K562 (cell line): Measurements from ENCODE around the gene ROR2. TPM values are rescaled to one million over a fixed set of nuclear protein-coding genes. Genes with fewer than 3 reads are reported as not detected.

Experiments used
- ATAC-seq: fragments of 200-7000 bp; cut with Tn5 transposase; 3 replicates; pipeline ENCODE4 v1.9.1; 2020; ENCODE audit warnings: moderate library complexity
- BruUV-seq: library from RNA; stranded (reverse); fragments of 400-500 nt; replicated peaks from 2 replicates; lab custom pipeline; 2021; lab: Mats Ljungman, UMichigan
- CTCF ChIA-PET: fragments of 300-600 bp; formaldehyde crosslinking; extraction: SDS; loops from one replicate; lab custom pipeline; 2021; ENCODE audit warnings: low intra/inter-chr PET ratio; lab: Yijun Ruan, JAX
- POLR2A ChIA-PET: fragments of 300-600, 350-650 bp; sonication (Branson Sonifier 250); formaldehyde crosslinking; extraction: SDS; loops from one replicate; lab custom pipeline; 2021; ENCODE audit warnings: antibody characterized with exemption, inconsistent platforms; lab: Yijun Ruan, JAX
- DNase-seq, 4 experiments: peaks; one replicate each; pipeline versions ENCODE4 v3.0.0 to v3.0.0-alpha.2; 2011 to 2018; ENCODE audit warnings: low spot score in 3 of 4, mixed read lengths in 3 of 4; ENCODE audit errors: extremely low read depth in 1 of 4
- FAIRE-seq: peaks from 2 replicates; lab custom pipeline; 2011; peaks lifted over from hg19 to GRCh38; lab: Jason Lieb, UNC
- H2AFZ ChIP-seq: 2 replicates; pipeline ENCODE4 v1.6.0; 2011; ENCODE audit warnings: low read depth, low read length, control low read depth, inconsistent platforms
- H3K27ac ChIP-seq: fragments of 200-600 bp; 3 replicates; pipeline ENCODE4 v1.8.0; 2011; ENCODE audit warnings: low read depth, mild to moderate bottlenecking, control low read depth, inconsistent platforms, low read length, moderate library complexity, mixed read lengths; ENCODE audit errors: extremely low read depth
- H3K27me3 ChIP-seq, 2 experiments: fragments of 300-600 bp in 1 of 2; 2 replicates in 1 of 2; 3 replicates in 1 of 2; pipeline versions ENCODE4 v1.6.0 to v1.8.0; 2011; ENCODE audit warnings: inconsistent platforms in 2 of 2, low read length in 2 of 2, mild to moderate bottlenecking in 1 of 2, mixed read lengths in 1 of 2, moderate library complexity in 1 of 2; ENCODE audit not compliant: control insufficient read depth in 2 of 2, insufficient read depth in 2 of 2
- H3K36me3 ChIP-seq: fragments of 300-600 bp; 3 replicates; pipeline ENCODE4 v1.8.0; 2011; ENCODE audit warnings: mild to moderate bottlenecking, low read length, inconsistent platforms; ENCODE audit not compliant: control insufficient read depth, insufficient read depth
- H3K4me1 ChIP-seq, 2 experiments: fragments of 200-600 bp in 1 of 2; replicated peaks in 1 of 2; 2 replicates in 1 of 2; 3 replicates in 1 of 2; pipeline versions ENCODE4 v1.5.1 to v1.8.0; 2011; ENCODE audit warnings: inconsistent platforms in 2 of 2, low read length in 2 of 2, mild to moderate bottlenecking in 1 of 2, mixed read lengths in 1 of 2, moderate library complexity in 1 of 2; ENCODE audit not compliant: control insufficient read depth in 2 of 2, insufficient read depth in 2 of 2
- H3K4me2 ChIP-seq: 2 replicates; pipeline ENCODE4 v1.6.1; 2011; ENCODE audit warnings: low read length, control low read depth, inconsistent platforms, mixed read lengths; ENCODE audit not compliant: insufficient read depth
- H3K4me3 ChIP-seq: fragments of 200-600 bp; sonication (generic), shearing (Covaris generic); 2 replicates; pipeline ENCODE4 v1.5.1; 2016; ENCODE audit warnings: control low read depth, inconsistent platforms
- H3K79me2 ChIP-seq: fragments of 200-600 bp; 3 replicates; pipeline ENCODE4 v1.8.0; 2011; ENCODE audit warnings: low read length, inconsistent platforms; ENCODE audit not compliant: control insufficient read depth, insufficient read depth
- H3K9ac ChIP-seq, 2 experiments: 2 replicates each; pipeline versions ENCODE4 v1.6.0 to v1.6.1; 2011; ENCODE audit warnings: low read depth in 2 of 2, low read length in 2 of 2, control low read depth in 1 of 2, inconsistent platforms in 1 of 2, mild to moderate bottlenecking in 1 of 2, mixed read lengths in 1 of 2; ENCODE audit not compliant: insufficient read depth in 1 of 2
- H3K9me1 ChIP-seq: one replicate; pipeline ENCODE4 v1.6.0; 2011; ENCODE audit warnings: inconsistent platforms, mild to moderate bottlenecking, low read length, moderate library complexity; ENCODE audit not compliant: control insufficient read depth, insufficient read depth
- H3K9me3 ChIP-seq: replicated peaks from 2 replicates; pipeline ENCODE4 v1.5.1; 2011; ENCODE audit warnings: low read depth, low read length, inconsistent platforms; ENCODE audit not compliant: control insufficient read depth, insufficient read depth
- H4K20me1 ChIP-seq: replicated peaks from 2 replicates; pipeline ENCODE4 v1.6.1; 2011; ENCODE audit warnings: low read length, inconsistent platforms, mixed read lengths; ENCODE audit not compliant: control insufficient read depth, insufficient read depth
- CHAMP1 ChIP-seq: fragments of 450-650 bp; IDR thresholded peaks from 2 replicates; pipeline ENCODE4 v1.6.1; 2016; ENCODE audit warnings: mild to moderate bottlenecking
- ZNF780A ChIP-seq: fragments of 250-450 bp; sonication (Bioruptor Pico); IDR thresholded peaks from 2 replicates; pipeline ENCODE4 v1.5.0; 2021; ENCODE audit warnings: mild to moderate bottlenecking
- WGBS: fragments of 100-300 bp; shearing (Covaris generic); methylation state at CpG from one replicate; pipeline ENCODE4 v1.1.6; 2016; ENCODE audit warnings: low coverage, mixed read lengths; ENCODE audit not compliant: insufficient coverage; ENCODE audit errors: missing lambda C conversion rate; 5-methylcytosine and 5-hydroxymethylcytosine counted together
- in situ Hi-C: fragments of 300-500 bp; cut with MboI; formaldehyde crosslinking; loops from 4 replicates; pipeline ENCODE4 v1.15.0; 2018; ENCODE audit warnings: inconsistent platforms, mixed read lengths
- intact Hi-C: fragments of 100-400 bp; cut with micrococcal nuclease; formaldehyde crosslinking; loops from 2 replicates; pipeline ENCODE4 v1.14.2; 2022
- polyA plus RNA-seq, 8 experiments: library from polyadenylated mRNA; depleted of rRNA in 4 of 8; stranded (reverse) in 5 of 8; unstranded in 3 of 8; fragments of >200 nt; fragmentation: Nextera tagmentation in 2 of 8; fragmentation: Illumina TruSeq in 1 of 8; extraction: Ambion mirVana in 2 of 8; extraction: Trizol in 1 of 8; gene quantifications; 2 replicates each; pipeline versions ENCODE4 v1.2.1 to v1.2.3, GENCODE V29; 2011 to 2014; ENCODE audit warnings: inconsistent platforms in 1 of 8, missing spikeins in 1 of 8
- total RNA-seq, 7 experiments: library from RNA; depleted of rRNA in 6 of 7; stranded (reverse); fragments of >200 nt in 6 of 7; fragmentation: Illumina TruSeq in 2 of 7; extraction: Trizol in 2 of 7; gene quantifications; 2 replicates each; pipeline versions ENCODE4 v1.2.1 to v1.2.3, GENCODE V29; 2011 to 2021; ENCODE audit warnings: low replicate concordance in 1 of 7

The ROR2 gene
- total and polyA plus RNA-seq, 9 of the 15 experiments (the other 6 are each of a cell fraction or from before 2014, with no cell fraction given), result 5.6 to 33.8 (median 15.3) TPM

GRCh38 chr9:91736311-91736710 lies 213.7 kb downstream of the ROR2 start:
- in situ Hi-C loops (no loop called here), intact Hi-C loops (no loop called here)
- Histone ChIP-seq H4K20me1 (peaks cover 8% of the 10 kb centered on the region; the same call in 1 of the 2 replicates), H3K9me3 (no peaks in the 10 kb centered on the region), H3K27me3 (no peaks in the 10 kb centered on the region), H2AFZ (no peak overlapping the region), H3K79me2 (no peaks in the 10 kb centered on the region), H3K9ac (no peak overlapping the region), H3K27ac (no peak overlapping the region), H3K36me3 (peaks cover 51% of the 10 kb centered on the region; the same call in 2 of the 3 replicates), H3K4me3 (no peak overlapping the region), H3K4me1 (no peaks in the 10 kb centered on the region; a peak in 1 of 5 replicates), H3K9me1 (peaks cover 7% of the 10 kb centered on the region), H3K4me2 (no peak overlapping the region)
- ChIA-PET CTCF (no interaction called here), POLR2A (no interaction called here)
- FAIRE-seq (no peak), ATAC-seq (no peak), DNase-seq (no peak)
- WGBS, result 86% methylated on average over 4 of the region's 5 CpGs
- no peak for TF ChIP-seq CHAMP1
- BruUV-seq, result no TSS peak

- ChIA-PET CTCF (no interaction called here), POLR2A (no interaction called here)
- Histone ChIP-seq H3K9me1 (peaks cover 7% of the 10 kb centered on the region), H3K4me3 (no peak overlapping the region), H3K4me2 (no peak overlapping the region), H4K20me1 (peaks cover 8% of the 10 kb centered on the region; the same call in 1 of the 2 replicates), H2AFZ (no peak overlapping the region), H3K4me1 (peaks cover 0 to 2% of the 10 kb centered on the region in 2 experiments; a peak in 2 of 5 replicates), H3K27ac (no peak overlapping the region), H3K79me2 (no peaks in the 10 kb centered on the region), H3K36me3 (peaks cover 61% of the 10 kb centered on the region; the same call in 2 of the 3 replicates), H3K9me3 (no peaks in the 10 kb centered on the region), H3K9ac (no peak overlapping the region), H3K27me3 (no peaks in the 10 kb centered on the region)
- BruUV-seq, result no TSS peak
- FAIRE-seq, result peak; percentile 6
- in situ Hi-C loops (no loop called here), intact Hi-C loops (no loop called here)
- ATAC-seq, result no peak
- TF ChIP-seq ZNF780A (CRISPR knock-in tag), result no peak
- WGBS, result 88% methylated on average over 1 of the region's 1 CpG
- no peak for DNase-seq
Observed at GRCh38 chr9:91735049-91735448, 215.0 kb downstream of the ROR2 start.
